ENCODE results near the gene PXN.
"Not testable (repeated sequence)": the region's sequence is repeated elsewhere in the genome, so short reads cannot be mapped to it uniquely, and the experiment has no call there.

PXN gene

GRCh38 chr12:120209851-120210250 lies 55.7 kb downstream of the PXN start:
- no peak for DNase-seq

DNA sequence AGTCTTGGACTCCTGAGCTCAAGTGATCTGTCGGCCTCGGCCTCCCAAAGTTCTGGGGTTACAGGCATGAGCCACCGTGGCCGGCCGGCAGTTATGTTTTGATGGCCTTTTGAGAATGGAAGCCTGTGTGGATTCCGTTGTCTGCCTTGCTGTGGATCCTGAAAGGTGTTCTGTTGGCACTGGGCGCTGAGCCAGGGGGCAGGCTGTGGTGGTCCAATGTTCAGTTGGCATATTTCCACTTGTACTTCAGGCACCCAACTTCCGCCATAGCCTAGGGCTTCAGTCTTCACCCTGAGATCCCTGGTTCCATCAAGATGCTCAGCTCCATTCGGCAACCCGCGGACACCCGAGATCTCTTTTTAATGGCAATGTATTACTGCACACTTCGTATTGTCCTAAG lies 58.3 kb downstream of the PXN start:
- no peak for DNase-seq

DNA sequence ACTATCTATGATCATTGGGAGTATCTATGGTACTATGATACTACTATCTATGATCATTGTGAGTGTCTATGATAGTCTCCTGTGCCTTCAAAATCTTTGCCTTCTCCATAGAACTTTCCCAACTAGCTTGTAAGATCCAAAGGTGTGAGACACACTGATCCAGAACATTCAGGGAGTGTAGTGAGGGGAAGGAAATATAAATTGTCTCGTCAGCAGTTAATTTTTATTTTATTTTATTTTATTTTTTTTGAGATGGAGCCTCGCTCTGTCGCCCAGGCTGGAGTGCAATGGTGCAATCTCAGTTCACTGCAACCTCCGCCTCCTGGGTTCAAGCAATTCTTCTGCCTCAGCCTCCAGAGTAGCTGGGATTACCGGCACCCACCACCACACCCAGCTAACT lies 58.7 kb downstream of the PXN start:
- not testable (repeated sequence) for DNase-seq

GRCh38 chr12:120206228-120206627 lies 59.3 kb downstream of the PXN start:
- no peak for DNase-seq

DNA sequence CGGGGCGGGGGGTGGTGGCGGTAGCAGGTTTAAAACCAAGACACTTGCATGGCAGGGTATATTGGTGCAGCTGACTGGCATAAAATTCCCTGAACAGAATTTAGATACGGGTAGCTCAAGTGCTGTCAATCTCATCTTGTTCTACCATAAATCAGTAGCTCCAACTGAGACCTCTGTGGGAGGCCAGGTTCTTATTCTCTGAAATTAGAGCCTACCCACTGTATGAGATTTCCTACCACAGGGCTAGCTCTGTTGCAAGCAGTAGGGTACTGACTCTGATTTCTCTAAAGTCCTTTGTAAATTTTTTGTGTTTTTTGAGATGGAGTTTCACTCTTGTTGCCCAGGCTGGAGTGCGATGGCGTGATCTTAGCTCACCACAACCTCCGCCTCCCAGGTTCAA lies 61.4 kb downstream of the PXN start:
- DNase-seq = no peak

DNA sequence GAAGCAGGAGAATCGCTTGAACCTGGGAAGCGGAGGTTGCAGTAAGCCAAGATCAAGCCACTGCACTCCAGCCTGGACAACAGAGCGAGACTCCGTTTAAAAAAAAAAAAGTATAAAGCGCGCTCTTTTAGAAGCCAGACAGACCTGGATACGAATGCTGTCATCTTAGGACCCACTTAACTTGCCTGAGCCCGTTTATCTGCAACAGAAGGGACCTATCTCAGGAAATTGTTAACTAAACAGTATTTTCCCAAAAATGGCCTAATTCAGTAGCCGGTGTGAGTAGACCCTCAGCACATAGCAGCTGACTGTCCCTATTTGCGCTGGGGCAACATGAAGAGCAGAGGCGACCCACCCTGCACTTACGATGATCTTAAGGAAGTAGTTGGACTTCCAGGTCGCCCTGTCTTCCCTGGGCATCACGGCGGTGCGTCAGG lies 65.1 kb downstream of the PXN start:
- no peak for DNase-seq

GRCh38 chr12:120199595-120200306 lies 65.8 kb downstream of the PXN start:
- DNase-seq = no peak

DNA sequence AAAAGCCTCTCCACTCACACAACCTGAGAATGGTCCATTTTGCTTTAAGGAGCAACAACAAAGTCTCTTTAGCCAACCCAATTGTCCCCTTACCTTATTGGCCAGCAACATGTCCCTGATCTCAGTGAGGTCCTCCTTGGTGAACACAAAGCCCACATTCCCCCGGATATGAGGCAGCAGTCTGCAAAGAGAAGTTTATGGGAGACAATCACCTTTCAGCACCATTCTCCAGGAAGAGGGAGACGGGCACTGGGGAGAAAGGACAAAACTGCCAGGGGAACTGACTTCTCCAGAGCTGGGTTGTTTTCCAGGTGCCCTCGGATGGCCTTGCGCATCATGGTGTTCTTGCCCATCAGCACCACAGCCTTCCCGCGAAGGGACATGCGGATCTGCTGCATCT lies 66.5 kb downstream of the PXN start:
- DNase-seq = no peak

GRCh38 chr12:120197542-120197887 lies 68.0 kb downstream of the PXN start:
- DNase-seq = no peak

DNA sequence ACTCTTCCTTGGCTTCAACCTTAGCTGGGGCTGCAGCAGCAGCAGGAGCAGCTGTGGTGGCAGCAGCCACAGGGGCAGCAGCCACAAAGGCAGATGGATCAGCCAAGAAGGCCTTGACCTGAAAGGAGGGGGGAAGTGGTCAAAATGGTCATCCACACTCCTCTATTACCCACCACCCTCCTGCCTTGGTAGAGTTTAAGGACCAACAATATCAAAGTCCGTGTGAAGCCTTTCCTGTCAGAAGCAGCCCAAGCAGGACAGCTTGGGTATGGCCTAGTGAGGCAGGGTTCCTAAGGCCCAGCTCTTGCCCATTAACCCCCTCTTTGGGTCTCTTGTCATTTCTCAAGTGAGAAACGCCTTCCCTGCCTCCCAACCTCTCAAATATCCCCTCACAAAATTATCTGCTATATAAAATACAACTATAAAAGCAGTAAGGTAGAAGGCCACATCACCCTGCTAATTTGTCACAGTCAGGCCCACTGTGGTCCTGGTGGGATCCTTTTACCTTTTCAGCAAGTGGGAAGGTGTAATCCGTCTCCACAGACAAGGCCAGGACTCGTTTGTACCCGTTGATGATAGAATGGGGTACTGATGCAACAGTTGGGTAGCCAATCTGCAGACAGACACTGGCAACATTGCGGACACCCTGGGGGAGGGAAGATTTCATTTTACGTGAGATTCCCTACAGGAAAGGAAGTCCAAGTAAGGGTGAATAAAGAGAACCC lies 68.6 kb downstream of the PXN start:
- DNase-seq = not testable (repeated sequence)

DNA sequence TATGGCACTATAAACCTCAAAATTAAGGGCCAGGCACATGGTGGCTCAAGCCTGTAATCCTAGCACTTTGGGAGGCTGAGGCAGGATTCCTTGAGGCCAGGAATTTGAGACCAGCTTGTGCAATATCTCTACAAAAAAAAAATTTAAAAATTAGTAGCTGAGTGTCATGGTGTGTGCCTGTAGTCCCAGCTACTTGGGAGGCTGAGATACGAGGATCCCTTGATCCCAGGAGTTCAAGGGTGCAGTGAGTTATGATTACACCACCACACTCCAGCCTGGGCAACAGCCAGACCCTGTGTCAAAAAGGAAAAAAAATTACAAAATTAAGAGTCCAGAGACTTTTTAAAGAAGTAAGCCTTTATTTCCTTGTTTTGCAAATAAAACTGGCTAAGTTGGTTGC lies 69.2 kb downstream of the PXN start:
- DNase-seq = no peak

- DNase-seq = peak; percentile 8 to 90 (median 71)
Observed at GRCh38 chr12:120194534-120195395, 70.8 kb downstream of the PXN start, which contains the start of gene GCN1. Gene GCN1, minus strand, starts transcription at chr12:120194715. Its CDS starts 18 bp downstream, at chr12:120194697.

GRCh38 chr12:120194226-120194533 lies 71.3 kb downstream of the PXN start:
- DNase-seq = no peak

- DNase-seq = not testable (repeated sequence)
Observed at GRCh38 chr12:120193286-120193685, 72.2 kb downstream of the PXN start.

DNA sequence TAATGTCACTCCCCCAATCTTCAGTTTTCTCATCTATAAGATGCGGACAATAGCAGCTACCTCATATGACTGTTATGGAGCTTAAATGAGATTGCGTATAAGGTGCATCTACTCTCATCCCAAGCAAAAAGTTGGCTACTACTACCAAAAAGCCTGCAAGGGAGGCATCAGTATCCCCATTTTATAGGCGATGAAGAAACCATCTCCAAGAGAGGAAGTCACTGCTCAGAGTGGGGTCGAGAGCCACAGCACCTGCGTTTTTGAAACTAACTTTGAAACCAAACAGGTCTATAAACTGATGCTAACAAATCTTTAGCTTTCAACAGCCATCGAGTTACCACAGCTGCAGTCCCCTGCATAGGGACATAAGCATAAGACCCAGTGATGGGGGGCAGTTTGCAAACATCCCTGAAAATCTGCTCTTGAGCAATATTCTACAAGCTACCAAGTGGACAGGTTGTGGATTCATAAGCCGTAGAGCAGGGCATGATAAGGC lies 74.5 kb downstream of the PXN start:
- DNase-seq = no peak

DNA sequence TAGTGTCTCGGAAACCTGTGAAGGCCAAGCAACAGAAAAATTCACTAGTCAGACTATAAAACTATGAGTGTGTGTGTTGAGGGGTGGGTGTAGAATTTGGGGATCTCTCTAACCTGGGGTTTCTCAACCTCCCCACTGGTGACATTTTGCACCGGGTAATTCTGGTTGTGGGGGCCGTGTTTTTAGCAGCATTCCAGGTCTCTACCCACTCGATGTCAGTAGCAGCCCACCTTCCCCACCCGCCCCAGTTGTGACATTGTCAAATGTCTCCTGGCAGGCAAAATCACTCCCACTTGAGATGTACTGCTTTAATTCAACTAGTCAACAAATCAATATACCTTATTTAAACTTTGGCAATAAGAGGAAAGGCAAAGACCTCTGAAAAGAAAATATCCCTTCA lies 75.1 kb downstream of the PXN start:
- no peak for DNase-seq

DNA sequence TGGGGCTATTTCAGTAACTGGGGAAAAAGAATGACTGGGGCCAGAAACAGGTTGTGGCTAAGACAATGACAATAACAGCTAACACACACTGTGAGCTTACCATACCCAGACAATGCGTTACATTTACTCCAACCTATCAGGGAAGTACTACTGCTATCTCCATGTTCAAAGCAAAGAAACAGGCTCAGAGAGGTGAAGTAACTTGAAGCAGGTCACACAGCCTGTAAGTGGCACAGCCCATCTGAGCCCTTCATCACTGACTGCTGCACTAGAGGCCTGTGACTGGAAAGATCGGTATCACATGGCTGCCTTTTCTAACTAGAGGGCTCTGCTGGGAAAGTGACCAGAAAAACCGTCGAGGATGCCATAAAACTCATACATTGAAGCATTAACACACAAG lies 78.9 kb downstream of the PXN start:
- no peak for DNase-seq

- no peak for DNase-seq
Observed at GRCh38 chr12:120183211-120183631, 82.3 kb downstream of the PXN start.

DNA sequence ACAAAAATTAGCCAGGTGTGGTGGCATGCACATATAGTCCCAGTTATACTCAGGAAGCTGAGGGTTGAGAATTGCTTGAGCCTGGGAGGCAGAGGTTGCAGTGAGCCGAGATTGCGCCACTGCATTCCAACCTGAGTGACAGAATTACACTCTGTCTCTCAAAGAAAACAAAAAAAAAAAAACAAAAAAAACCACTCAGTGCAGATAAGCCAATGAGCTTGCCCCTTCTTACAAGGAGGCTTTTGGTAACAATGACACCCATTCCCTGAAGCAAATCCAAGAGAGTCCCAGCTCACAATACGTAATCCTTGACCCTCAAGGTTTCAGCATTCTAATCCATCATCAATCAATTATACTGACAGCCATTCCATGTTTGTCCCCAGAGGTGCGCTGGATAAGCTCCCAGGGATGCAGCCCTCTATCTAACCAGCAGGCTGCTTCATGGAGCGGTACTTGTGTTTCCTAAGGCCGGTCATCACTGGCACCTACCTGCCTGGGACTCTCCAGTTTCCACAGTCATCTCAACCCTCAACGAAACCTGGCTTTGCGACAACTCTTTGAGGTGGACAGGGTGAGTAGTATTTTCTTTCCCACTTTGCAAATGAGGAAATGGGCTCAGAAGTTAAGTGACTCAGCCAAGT lies 83.4 kb downstream of the PXN start:
- DNase-seq = no peak

- DNase-seq = no peak
Observed at GRCh38 chr12:120180975-120181374, 84.6 kb downstream of the PXN start.

DNA sequence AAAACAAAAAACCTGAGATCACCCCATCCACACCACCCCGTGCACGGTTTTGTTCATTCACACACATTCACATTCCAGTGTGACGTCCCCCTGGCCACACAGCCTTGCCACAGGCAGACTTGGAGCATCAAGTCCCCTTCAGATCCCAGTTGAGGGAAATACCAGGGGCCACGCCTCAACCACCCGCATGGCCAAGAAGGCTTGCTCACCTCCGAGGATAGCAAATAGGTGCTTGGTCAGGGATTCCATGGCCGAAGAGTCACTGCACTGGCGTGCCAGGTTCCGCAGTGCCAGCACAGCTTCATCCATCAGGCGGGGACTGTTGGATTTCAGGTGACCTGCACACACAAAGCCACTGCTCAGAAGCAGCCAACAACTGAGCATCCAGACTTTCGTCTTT lies 90.0 kb downstream of the PXN start:
- no peak for DNase-seq

DNA sequence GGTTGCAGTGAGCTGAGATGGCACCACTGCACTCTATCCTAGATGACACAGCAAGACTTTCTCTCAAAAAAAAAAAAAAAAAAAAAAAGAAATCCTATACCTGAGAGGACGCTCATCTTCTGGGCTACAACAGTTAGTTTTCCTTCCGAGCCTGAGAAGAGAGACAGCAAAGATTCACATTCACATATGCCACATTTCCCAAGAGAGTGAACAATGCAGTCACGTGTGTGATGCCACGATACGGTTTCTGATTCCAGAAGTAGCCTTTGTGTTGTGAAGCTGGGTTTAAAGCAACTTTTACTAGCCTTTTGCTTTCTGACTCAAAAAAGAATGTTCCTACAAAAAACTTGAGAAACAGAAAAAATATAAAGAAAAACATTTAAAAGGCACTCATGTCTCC lies 90.5 kb downstream of the PXN start:
- no peak for DNase-seq

DNA sequence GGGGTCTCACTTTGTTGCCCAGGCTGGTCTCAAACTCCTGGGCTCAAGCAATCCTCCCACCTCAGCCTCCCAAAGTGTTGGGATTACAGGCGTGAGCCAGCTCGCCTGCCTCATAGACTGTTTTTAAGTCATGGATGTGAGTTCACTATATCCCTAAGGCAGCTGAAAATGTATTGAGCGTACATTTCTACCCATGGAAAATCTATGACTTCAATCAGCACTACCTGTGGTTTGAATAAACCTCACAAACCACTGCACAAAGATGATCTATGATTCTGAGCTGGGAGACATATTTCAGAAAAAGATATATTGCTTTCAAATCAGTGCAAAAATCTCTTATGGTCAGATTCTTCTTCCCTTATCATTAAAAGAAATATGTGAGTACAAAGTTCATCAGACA lies 93.5 kb downstream of the PXN start:
- DNase-seq = no peak
